AG04449 (cell line): ENCODE results near the gene TBXA2R.

ENCODE experiments used
- CTCF ChIA-PET: fragments of 350-600 bp; formaldehyde crosslinking; extraction: SDS; loops from one replicate; lab custom pipeline; 2021; ENCODE audit warnings: antibody characterized with exemption; lab: Yijun Ruan, JAX
- POLR2A ChIA-PET: fragments of 400-600, 350-600 bp; formaldehyde crosslinking; extraction: SDS; loops from one replicate; lab custom pipeline; 2020; ENCODE audit warnings: antibody characterized with exemption, inconsistent platforms; lab: Yijun Ruan, JAX
- DNase-seq: peaks from one replicate; pipeline ENCODE4 v3.0.0-alpha.2; 2010; ENCODE audit warnings: low read depth, low spot score
- H3K4me3 ChIP-seq: 2 replicates; pipeline ENCODE4 v1.5.1; 2011; ENCODE audit warnings: low read depth, mild to moderate bottlenecking, control low read depth, low read length
- CTCF ChIP-seq: IDR thresholded peaks from one replicate; pipeline ENCODE4 v1.5.1; 2011; ENCODE audit warnings: mild to moderate bottlenecking, moderate library complexity, low read length, control low read depth, inconsistent platforms; ENCODE audit not compliant: insufficient read depth; ENCODE audit errors: missing control alignments

The TBXA2R gene

GRCh38 chr19:3641515-3642269, 35.0 kb upstream of the TBXA2R start:
- POLR2A ChIA-PET, result no interaction called here
- no peak for DNase-seq
- CTCF ChIA-PET, result no interaction called here
- TF ChIP-seq CTCF, result no peak
- no peak overlapping the region for H3K4me3 ChIP-seq

GRCh38 chr19:3639479-3639878, 32.8 kb upstream of the TBXA2R start:
- H3K4me3 ChIP-seq, result no peak overlapping the region
- ChIA-PET CTCF (no interaction called here), POLR2A (interaction anchor here (0.6 to 0.9 kb wide), 2 partner anchors 16 to 117 kb away, joined by 3 read pairs; no protein-coding TSS in a partner anchor)
- DNase-seq, result no peak
- no peak for TF ChIP-seq CTCF

DNA sequence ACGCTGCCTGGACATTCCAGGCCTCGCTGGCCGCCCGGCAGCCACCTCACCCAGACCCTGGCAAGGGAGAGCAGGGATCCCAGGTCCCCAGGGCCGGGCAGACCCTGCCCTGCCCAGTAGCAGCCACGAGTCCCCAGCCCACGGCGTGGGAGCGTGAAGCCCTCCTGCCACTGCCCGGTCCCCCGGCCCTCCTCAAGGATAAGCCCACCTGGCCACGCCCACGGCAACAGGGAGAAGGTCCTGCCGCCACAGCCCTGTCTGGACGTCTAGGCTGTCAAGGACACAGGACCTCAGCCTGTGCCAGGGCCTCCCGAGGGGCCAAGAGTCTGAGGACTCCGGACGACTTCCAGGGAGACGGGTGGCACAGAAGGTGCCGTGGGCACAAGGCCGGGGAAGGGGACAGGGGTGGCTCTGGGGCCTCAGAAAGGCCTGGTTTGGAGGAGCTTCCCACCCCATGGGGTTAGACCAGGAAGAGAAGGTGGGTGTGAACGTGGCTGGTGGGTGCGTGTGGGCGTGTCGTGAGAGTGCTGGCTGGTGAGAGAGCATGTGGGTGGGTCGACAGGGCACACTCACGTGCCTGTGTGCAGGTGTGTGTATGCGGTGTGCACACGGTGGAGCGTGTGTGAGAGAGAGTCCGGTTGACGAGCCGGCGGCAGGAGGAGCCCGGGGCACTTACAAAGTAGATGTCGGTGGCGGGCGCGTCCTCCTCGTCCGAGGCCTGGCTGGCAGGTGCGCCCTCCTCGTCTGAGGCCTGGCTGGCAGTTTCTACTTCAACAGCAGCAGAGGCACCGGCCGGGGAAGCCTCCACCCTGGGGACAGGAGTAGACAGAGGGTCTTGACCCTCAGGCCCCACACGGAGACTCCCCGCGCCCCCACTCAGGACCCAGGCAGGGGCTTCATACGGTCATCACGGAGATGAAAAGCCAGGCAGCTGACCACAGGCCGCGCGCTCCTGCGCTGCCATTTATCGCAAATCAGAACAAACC, 31.8 kb upstream of the TBXA2R start:
- DNase-seq, result no peak
- ChIA-PET CTCF (no interaction called here), POLR2A (no interaction called here)
- no peak overlapping the region for H3K4me3 ChIP-seq
- no peak for TF ChIP-seq CTCF

DNA sequence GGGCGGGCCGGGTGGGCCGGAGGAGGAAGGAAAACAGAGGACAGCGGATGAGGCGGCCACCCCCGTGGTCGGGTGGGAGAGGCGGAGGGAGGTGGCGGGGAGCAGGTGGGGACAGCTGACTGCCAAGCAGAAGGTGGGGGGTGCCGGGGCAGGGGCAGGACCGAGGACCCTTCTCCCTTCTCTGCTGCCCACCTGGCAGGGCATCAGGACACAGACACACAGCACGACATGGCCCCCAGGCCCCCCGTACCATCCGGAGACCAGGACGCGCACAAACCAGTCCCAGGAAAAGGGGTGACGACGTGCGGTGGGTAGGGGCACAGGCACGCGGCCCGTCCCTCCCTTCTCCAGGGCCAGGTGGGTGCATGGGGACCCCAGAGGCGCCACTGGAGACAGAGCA, 30.9 kb upstream of the TBXA2R start:
- ChIA-PET POLR2A (no interaction called here), CTCF (interaction anchor here (0.6 kb wide), 1 partner anchor 1857 kb away, joined by 3 read pairs; no protein-coding TSS in a partner anchor)
- TF ChIP-seq CTCF, result no peak
- DNase-seq, result no peak
- H3K4me3 ChIP-seq, result no peak overlapping the region

GRCh38 chr19:3636962-3637361, 30.3 kb upstream of the TBXA2R start:
- no peak for TF ChIP-seq CTCF
- CTCF ChIA-PET, result no interaction called here
- DNase-seq, result no peak
- H3K4me3 ChIP-seq, result no peak overlapping the region
- POLR2A ChIA-PET, result no interaction called here

- H3K4me3 ChIP-seq, result no peak overlapping the region
- TF ChIP-seq CTCF, result no peak
- POLR2A ChIA-PET, result no interaction called here
- CTCF ChIA-PET, result no interaction called here
- no peak for DNase-seq
Observed at GRCh38 chr19:3636506-3636905, 29.8 kb upstream of the TBXA2R start.
